GM19351 (cell line): ENCODE results near the gene HAS3.
"Not testable (repeated sequence)": the region's sequence is repeated elsewhere in the genome, so short reads cannot be mapped to it uniquely, and the experiment has no call there.

Source experiments
- ATAC-seq: cut with Tn5 transposase; IDR thresholded peaks from one replicate; pipeline ENCODE4 v1.9.1; 2021; ENCODE audit warnings: mild to moderate bottlenecking, moderate library complexity; ENCODE audit not compliant: unreplicated experiment

Gene HAS3

DNA sequence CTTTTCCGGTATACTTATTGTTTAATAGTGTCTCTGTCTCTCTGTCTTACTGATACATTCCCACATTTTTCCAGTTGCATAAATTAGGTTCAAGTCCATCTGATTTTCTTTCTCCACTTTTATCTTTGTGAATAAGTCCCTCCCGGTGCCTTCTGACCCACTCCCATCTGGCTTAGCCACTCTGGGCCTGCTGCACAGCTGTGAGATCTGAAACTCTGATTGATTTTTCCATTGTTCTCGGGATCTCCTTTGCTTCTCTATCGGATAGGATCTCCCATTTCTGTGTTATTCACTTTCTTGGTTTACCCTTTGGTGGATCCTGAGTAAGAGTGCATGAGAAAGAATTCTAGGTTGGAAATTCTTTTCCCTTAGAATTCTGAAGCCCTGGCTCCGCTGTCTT is 35.6 kb downstream of the HAS3 start:
- no peak for ATAC-seq

DNA sequence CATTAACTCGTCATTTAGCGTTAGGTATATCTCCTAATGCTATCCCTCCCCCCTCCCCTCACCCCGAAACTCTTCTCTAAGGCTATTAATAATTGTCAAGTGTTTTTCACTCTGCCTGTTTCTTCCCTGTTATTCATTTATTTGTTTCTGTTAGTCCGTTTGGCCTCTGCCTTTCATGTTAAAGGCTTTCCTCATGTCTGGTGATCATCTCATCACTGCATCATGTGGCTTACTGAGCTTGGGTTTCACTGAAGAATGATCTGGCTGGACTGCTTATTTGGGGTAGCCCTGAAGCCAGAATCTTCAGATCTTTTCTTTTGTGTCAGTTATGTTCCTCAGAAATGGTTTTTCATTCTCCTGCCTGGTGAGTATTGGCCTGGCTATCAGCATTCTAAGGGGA is 36.5 kb downstream of the HAS3 start:
- ATAC-seq, result no peak

- no peak for ATAC-seq
Observed at GRCh38 chr16:69143116-69143515, 37.7 kb downstream of the HAS3 start.

- no peak for ATAC-seq
Observed at GRCh38 chr16:69145658-69146057, 40.2 kb downstream of the HAS3 start.

GRCh38 chr16:69149621-69150020 is 44.2 kb downstream of the HAS3 start:
- not testable (repeated sequence) for ATAC-seq

DNA sequence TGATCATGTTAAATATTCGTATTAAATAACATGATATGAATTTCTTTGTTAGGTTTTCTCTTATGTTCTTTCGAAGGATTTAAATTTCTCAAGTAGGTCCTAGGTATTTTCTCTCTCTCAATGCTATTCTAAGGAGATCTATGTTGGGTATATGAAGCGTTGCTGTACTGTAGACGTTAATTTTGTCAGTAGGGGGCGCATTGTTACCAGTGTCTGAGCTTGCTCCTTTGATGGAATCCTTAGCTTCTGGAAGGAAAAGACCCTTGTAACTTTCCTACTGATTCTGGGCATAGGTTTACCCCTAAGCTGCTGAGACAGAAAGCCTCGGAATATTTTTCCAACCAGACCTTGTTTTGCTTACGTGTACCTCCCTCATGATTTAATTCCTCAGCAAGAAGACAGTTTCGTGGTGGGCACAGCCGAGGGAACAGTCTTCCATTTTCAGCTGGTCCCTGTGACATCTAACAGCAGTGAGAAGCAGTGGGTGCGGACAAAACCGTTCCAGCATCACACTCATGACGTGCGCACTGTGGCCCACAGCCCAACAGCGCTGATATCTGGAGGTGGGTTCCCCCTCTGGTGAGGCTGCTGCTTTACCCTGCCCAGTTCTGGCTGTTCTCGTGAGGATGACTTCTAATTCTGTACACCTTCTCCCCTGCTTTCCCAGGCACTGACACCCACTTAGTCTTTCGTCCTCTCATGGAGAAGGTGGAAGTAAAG is 44.9 kb downstream of the HAS3 start:
- ATAC-seq, result no peak

DNA sequence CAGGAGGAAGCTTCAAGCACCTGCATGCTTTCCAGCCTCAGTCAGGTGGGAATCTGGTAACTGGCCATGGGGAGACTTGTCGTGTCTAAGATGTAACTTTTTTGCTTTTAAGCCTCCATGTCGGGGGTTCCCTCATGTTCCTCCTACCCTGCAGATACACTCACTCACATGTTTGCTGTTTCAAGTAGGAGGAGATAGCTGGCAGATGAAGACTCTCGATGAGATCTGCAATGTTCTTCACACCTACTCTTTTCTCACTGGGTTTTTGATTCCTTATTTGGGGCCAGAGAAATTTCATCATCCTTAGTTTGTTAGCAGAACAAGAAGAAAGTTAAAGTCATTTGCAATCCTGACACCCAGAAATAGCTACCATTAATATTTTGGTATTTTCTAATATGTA is 51.7 kb downstream of the HAS3 start:
- no peak for ATAC-seq

DNA sequence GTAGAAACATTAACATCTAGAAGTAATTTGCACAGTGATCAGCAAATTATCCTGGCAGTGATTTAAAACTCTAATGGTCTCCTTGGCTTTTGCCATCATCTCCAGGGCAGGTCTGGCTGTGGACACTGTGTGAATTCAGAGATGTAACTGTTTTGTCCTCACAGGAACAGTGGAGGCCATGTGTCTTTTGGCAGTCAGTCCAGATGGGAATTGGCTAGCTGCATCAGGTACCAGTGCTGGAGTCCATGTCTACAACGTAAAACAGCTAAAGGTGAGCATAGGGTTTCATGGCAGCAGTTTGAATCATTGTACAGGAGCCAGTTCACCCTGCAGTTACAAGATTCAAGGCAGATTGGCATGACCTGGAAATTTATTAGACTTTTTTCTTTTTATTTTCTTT is 54.7 kb downstream of the HAS3 start:
- no peak for ATAC-seq

DNA sequence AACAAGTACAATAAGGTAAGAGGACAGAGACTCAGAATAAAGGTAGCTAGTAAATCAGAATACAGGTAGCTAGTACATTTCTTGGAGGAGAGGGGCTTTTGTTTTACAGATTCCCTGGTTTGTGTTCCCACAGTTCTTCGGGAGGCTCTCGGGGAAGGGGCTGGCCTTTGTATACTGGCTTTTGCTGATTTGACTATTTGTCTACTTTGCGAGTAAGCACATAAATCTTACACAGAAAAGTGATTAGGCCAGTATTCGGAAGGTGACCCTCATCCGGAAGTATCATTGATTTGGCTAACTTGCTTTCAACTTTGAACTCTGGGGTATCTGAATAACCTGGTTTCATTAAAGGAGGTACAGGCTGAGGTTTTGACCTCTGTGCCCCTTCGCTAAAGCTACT is 60.1 kb downstream of the HAS3 start:
- ATAC-seq, result no peak

- ATAC-seq, result no peak
Observed at GRCh38 chr16:69166221-69166833, 60.9 kb downstream of the HAS3 start.

DNA sequence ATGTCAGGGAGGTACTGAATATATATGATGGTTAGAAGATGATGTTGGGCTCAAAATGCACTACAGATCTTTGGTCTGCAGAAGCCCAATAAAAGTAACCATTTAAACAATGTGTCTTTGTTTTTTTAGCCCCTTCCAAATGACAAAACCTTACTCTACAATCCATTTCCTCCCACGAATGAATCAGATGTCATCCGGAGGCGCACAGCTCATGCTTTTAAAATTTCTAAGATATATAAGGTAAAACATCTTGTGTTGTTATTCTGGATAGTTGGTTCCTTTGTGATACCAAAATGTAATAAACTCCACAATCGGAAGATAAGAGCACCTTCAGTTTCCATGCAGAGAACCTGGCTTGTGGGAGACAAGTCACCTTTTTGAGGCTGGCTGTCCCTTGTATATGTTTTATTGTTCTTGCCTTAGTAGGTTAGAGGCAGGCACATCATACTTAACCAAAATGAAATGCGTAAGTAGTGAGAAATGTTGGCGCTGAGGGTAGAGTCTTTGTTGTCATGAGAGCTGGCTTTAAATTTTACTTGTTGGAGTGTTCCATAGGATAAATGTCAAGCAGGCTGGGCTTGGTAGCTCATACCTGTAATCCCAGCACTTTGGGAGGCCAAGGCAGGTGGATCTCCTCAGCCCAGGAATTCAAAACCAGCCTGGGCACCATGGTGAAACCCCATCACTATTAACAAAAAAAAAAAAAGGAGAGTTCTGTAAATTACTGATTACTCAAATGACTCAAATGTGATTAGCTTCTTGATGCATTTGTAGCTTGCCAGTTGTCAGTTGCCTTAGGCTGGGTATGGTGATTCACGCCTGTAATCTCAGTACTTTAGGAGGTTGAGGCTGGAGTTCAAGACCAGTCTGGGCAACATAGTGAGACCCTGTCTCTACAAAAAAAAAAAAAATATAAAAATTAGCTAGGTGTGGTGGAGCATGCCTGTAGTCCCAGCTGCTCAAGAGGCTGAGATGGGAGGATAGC is 61.8 kb downstream of the HAS3 start:
- ATAC-seq, result no peak
